ENCODE measurements around the gene RBM4B. TPM values are rescaled to one million over a fixed set of nuclear protein-coding genes. Genes with fewer than 3 reads are reported as not detected.

Gene RBM4B
- total and polyA plus RNA-seq, 2 of the 13 experiments (the other 11 are each of a cell fraction or from before 2014, with no cell fraction given): 25.8 to 32.4 TPM

- TF ChIP-seq WIZ (CRISPR knock-in tag; IDR thresholded peaks at IDR 0.05): no peak
- no peak for TF ChIP-seq HNRNPH1 (optimal IDR thresholded peaks at IDR 0.05; ENCODE audit: low read depth, low read length)
- peak; percentile 52; the same call in 1 of the 2 replicates for TF ChIP-seq ZNF317 (CRISPR knock-in tag; IDR thresholded peaks at IDR 0.05)
- peak; percentile 47 for TF ChIP-seq TSC22D2 (CRISPR knock-in tag; IDR thresholded peaks at IDR 0.05; ENCODE audit: borderline replicate concordance)
- no peak for TF ChIP-seq GRHL1 (CRISPR knock-in tag; conservative IDR thresholded peaks at IDR 0.05)
- TF ChIP-seq GPBP1L1 (CRISPR knock-in tag; IDR thresholded peaks at IDR 0.05): no peak
- TF ChIP-seq MED13 (CRISPR knock-in tag; IDR thresholded peaks at IDR 0.05): no peak
- peak; percentile 82; the same call in 1 of the 2 replicates for TF ChIP-seq GTF2F1 (IDR thresholded peaks at IDR 0.05; ENCODE audit: low read length)
- TF ChIP-seq FOXP4 (CRISPR knock-in tag; IDR thresholded peaks at IDR 0.05): no peak; the same call in 1 of the 2 replicates
- no peak for TF ChIP-seq TCF12 (IDR thresholded peaks at IDR 0.05)
- 0 out of 2 replicates have a peak, but pooled peaks have one; percentile 58 for TF ChIP-seq TCF12 (CRISPR knock-in tag; IDR thresholded peaks at IDR 0.05)
- TF ChIP-seq NPAS2 (CRISPR knock-in tag; IDR thresholded peaks at IDR 0.05; ENCODE audit: borderline replicate concordance): no peak
- peak; percentile 46 for TF ChIP-seq RFXAP (CRISPR knock-in tag; IDR thresholded peaks at IDR 0.05; ENCODE audit: borderline replicate concordance)
- no peak for TF ChIP-seq ZBTB4 (CRISPR knock-in tag; IDR thresholded peaks at IDR 0.05; ENCODE audit: borderline replicate concordance)
- peak; percentile 67; the same call in 1 of the 2 replicates for TF ChIP-seq GMEB2 (CRISPR knock-in tag; IDR thresholded peaks at IDR 0.05; ENCODE audit: low read depth)
- no peak for TF ChIP-seq ZNF33A (CRISPR knock-in tag; IDR thresholded peaks at IDR 0.05; ENCODE audit: borderline replicate concordance)
- no peak for TF ChIP-seq NFE2 (CRISPR knock-in tag; IDR thresholded peaks at IDR 0.05)
- TF ChIP-seq NFIB (CRISPR knock-in tag; IDR thresholded peaks at IDR 0.05; ENCODE audit: borderline replicate concordance): no peak
These were observed 39.3 kb downstream of the RBM4B start, which contains the start of gene RBM4 (continued) for GRCh38 chr11:66638177-66639065.

All from HepG2 (cell line).